Measurements from ENCODE around the gene FASTKD2. TPM values are rescaled to one million over a fixed set of nuclear protein-coding genes. Genes with fewer than 3 reads are reported as not detected.

FASTKD2 gene
- total and polyA plus RNA-seq, 2 of the 8 experiments (the other 6 are each of a cell fraction or from before 2014, with no cell fraction given), result 35.7 to 38.5 TPM

- Histone ChIP-seq H2BK20ac (ENCODE audit: low read length) (no peak overlapping the region), H3K9ac (replicated peaks in 1 of 4; ENCODE audit: extremely low read depth in 1 of 4, low read depth in 3 of 4, low read length in 3 of 4) (no peak overlapping the region), H4K8ac (ENCODE audit: extremely low read depth, insufficient read depth, low read length) (no peak overlapping the region), H2BK120ac (replicated peaks; ENCODE audit: low read depth, low read length) (no peak overlapping the region), H3K56ac (replicated peaks; ENCODE audit: insufficient read length, low read depth, low read length) (no peak overlapping the region), H2BK5ac (ENCODE audit: low read depth, low read length) (no peak overlapping the region), H3K4me2 (ENCODE audit: insufficient read depth in 1 of 2, low read depth in 2 of 2, low read length in 2 of 2) (no peak overlapping the region), H2AK5ac (ENCODE audit: low read depth, low read length) (no peak overlapping the region), H3K9me3 (ENCODE audit: insufficient read depth in 2 of 2, low read depth in 1 of 2, low read length in 1 of 2) (no peaks in the 10 kb centered on the region), H2BK15ac (ENCODE audit: low read length) (no peak overlapping the region), H4K20me1 (replicated peaks in 1 of 2; ENCODE audit: control insufficient read depth in 1 of 2, insufficient read depth in 2 of 2, low read length in 2 of 2) (peaks cover 0 to 5% of the 10 kb centered on the region in 2 experiments), H3K14ac (ENCODE audit: insufficient read length) (no peak overlapping the region), H3K79me2 (ENCODE audit: control insufficient read depth in 1 of 2, insufficient read depth in 2 of 2, low read length in 2 of 2) (0 out of 4 replicates have a peak, but pooled peaks cover 0 to 5% of the 10 kb centered on the region in 2 experiments), H3K36me3 (ENCODE audit: control insufficient read depth in 2 of 4, insufficient read depth in 4 of 4, low read length in 3 of 4) (peaks cover 5 to 53% (median 28%) of the 10 kb centered on the region in 4 experiments), H3K23me2 (ENCODE audit: low read depth, low read length) (no peaks in the 10 kb centered on the region), H3K27ac (ENCODE audit: low read depth, low read length) (no peak overlapping the region), H4K91ac (replicated peaks; ENCODE audit: insufficient read length, low read length) (no peak overlapping the region), H3K4ac (replicated peaks; ENCODE audit: insufficient read length, low read depth, low read length) (no peak overlapping the region), H3K79me1 (ENCODE audit: low read depth, low read length) (no peaks in the 10 kb centered on the region), H3K4me3 (ENCODE audit: extremely low read depth in 1 of 4, insufficient read depth in 2 of 4, low read depth in 3 of 4, low read length in 4 of 4) (no peak overlapping the region), H4K5ac (ENCODE audit: insufficient read length, low read depth, low read length) (no peak overlapping the region), H2BK12ac (ENCODE audit: low read depth, low read length) (no peak overlapping the region), H3K27me3 (replicated peaks in 1 of 4; ENCODE audit: control insufficient read depth in 3 of 4, extremely low read depth in 1 of 4, insufficient read depth in 3 of 4, low read length in 3 of 4) (no peaks in the 10 kb centered on the region), H3K23ac (ENCODE audit: insufficient read length) (no peak overlapping the region), H3K4me1 (replicated peaks in 1 of 4; ENCODE audit: control insufficient read depth in 3 of 4, insufficient read depth in 4 of 4, low read length in 3 of 4) (no peaks in the 10 kb centered on the region), H2AFZ (ENCODE audit: low read length) (no peak overlapping the region), H3K18ac (ENCODE audit: extremely low read depth, low read length) (no peak overlapping the region)
- ChIA-PET CTCF (ENCODE audit: partially characterized antibody) (interaction anchor here (0.8 to 6.0 kb wide), 10 partner anchors 9 to 569 kb away, joined by 3 to 81 read pairs (median 6); no protein-coding TSS in a partner anchor), POLR2A (ENCODE audit: partially characterized antibody) (interaction anchor here (1.3 kb wide), 1 partner anchor 14 kb away, joined by 4 read pairs; no protein-coding TSS in a partner anchor)
- peak; percentile 38 to 50 for TF ChIP-seq RAD21 (IDR thresholded peaks at IDR 0.05 in 1 of 2, conservative IDR thresholded peaks at IDR 0.05 in 1 of 2; ENCODE audit: low read depth in 2 of 2, low read length in 2 of 2)
- no peak for TF ChIP-seq RBBP5 (IDR thresholded peaks at IDR 0.05; ENCODE audit: borderline replicate concordance, low read depth, low read length)
- TF ChIP-seq CTCF (IDR thresholded peaks at IDR 0.05; ENCODE audit: control extremely low read depth in 1 of 3, insufficient read depth in 1 of 3, low read depth in 1 of 3, low read length in 3 of 3), result peak; percentile 59 to 85 (median 73)
- no peak for TF ChIP-seq JUND (IDR thresholded peaks at IDR 0.05; ENCODE audit: low read length)
- FAIRE-seq (peak; percentile 39), DNase-seq (ENCODE audit: low read depth in 1 of 2, low spot score in 2 of 2) (no peak)
- WGBS, 2 experiments (ENCODE audit: extremely low coverage in 1 of 2, insufficient coverage in 1 of 2, insufficient read length in 1 of 2, insufficient replicate concordance in 2 of 2, low coverage in 1 of 2, low lambda C conversion rate in 2 of 2, missing lambda C conversion rate in 1 of 2), result 85% methylated on average over 2 of the region's 2 CpGs; no CpG with 5 or more reads in 1 of the 2 experiments
Measured at GRCh38 chr2:206783718-206784117, 18.3 kb downstream of the FASTKD2 start.

All from H1 (cell line).